HepG2 (cell line): Measurements from ENCODE around the gene NTPCR. TPM values are rescaled to one million over a fixed set of nuclear protein-coding genes. Genes with fewer than 3 reads are reported as not detected.
A peak's percentile ranks its signal among the peaks of the same experiment; 100 is the strongest.

Source experiments
- ATF1 ChIP-seq: IDR thresholded peaks from 2 replicates; pipeline ENCODE4 v1.6.1; 2016; ENCODE audit warnings: mild to moderate bottlenecking, control low read depth
- CHCHD3 ChIP-seq: sonication (generic); formaldehyde crosslinking; IDR thresholded peaks from 2 replicates; pipeline ENCODE4 v1.8.0; 2022; ENCODE audit warnings: mild to moderate bottlenecking, missing genetic modification reagents, moderate library complexity
- ELF3 ChIP-seq: IDR thresholded peaks from 2 replicates; pipeline ENCODE4 v1.6.1; 2016; ENCODE audit warnings: missing genetic modification reagents, missing compliant biosample characterization
- ETV6 ChIP-seq: sonication (generic); formaldehyde crosslinking; conservative IDR thresholded peaks from 2 replicates; pipeline ENCODE4 v1.4.0; 2020; ENCODE audit warnings: missing genetic modification reagents
- FOXC1 ChIP-seq: sonication (generic); formaldehyde crosslinking; IDR thresholded peaks from 2 replicates; pipeline ENCODE4 v1.8.0; 2022; ENCODE audit warnings: mild to moderate bottlenecking, missing genetic modification reagents, borderline replicate concordance
- FOXK2 ChIP-seq: fragments of 450-650 bp; IDR thresholded peaks from 2 replicates; pipeline ENCODE4 v1.6.1; 2016
- GATAD1 ChIP-seq: IDR thresholded peaks from 2 replicates; pipeline ENCODE4 v1.6.1; 2016; ENCODE audit warnings: missing genetic modification reagents, missing compliant biosample characterization
- HOXD1 ChIP-seq: sonication (generic); formaldehyde crosslinking; IDR thresholded peaks from 2 replicates; pipeline ENCODE4 v1.5.0; 2020; ENCODE audit warnings: missing genetic modification reagents
- PRMT3 ChIP-seq: sonication (generic); formaldehyde crosslinking; IDR thresholded peaks from 2 replicates; pipeline ENCODE4 v1.8.1; 2022; ENCODE audit warnings: low read depth, mild to moderate bottlenecking, moderate library complexity, missing genetic modification reagents, borderline replicate concordance
- SNRNP70 ChIP-seq: fragments of 200-400 bp; formaldehyde crosslinking; IDR thresholded peaks from 2 replicates; pipeline ENCODE4 v1.6.1; 2017; ENCODE audit warnings: mild to moderate bottlenecking, low read depth, low read length, moderate library complexity
- SRSF1 ChIP-seq: fragments of 200-400 bp; formaldehyde crosslinking; optimal IDR thresholded peaks from 2 replicates; pipeline ENCODE3; 2017; ENCODE audit warnings: mild to moderate bottlenecking, low read depth, low read length, moderate library complexity
- TCF7 ChIP-seq: sonication (generic); IDR thresholded peaks from 2 replicates; pipeline ENCODE4 v1.6.1; 2016; ENCODE audit warnings: antibody characterized with exemption, low read depth
- ZBTB37 ChIP-seq: sonication (generic); formaldehyde crosslinking; IDR thresholded peaks from 2 replicates; pipeline ENCODE4 v1.4.0; 2020; ENCODE audit warnings: mild to moderate bottlenecking, missing genetic modification reagents
- ZKSCAN1 ChIP-seq: fragments of 150-350 bp; IDR thresholded peaks from 2 replicates; pipeline ENCODE4 v1.6.1; 2014; ENCODE audit warnings: low read length
- ZNF343 ChIP-seq: sonication (generic); formaldehyde crosslinking; IDR thresholded peaks from 2 replicates; pipeline ENCODE4 v1.4.0; 2020; ENCODE audit warnings: mild to moderate bottlenecking, missing genetic modification reagents
- ZNF562 ChIP-seq: sonication (generic); formaldehyde crosslinking; IDR thresholded peaks from 2 replicates; pipeline ENCODE4 v1.8.0; 2022; ENCODE audit warnings: missing genetic modification reagents, borderline replicate concordance
- ZNF569 ChIP-seq: sonication (generic); formaldehyde crosslinking; IDR thresholded peaks from 2 replicates; pipeline ENCODE4 v1.5.0; 2020; ENCODE audit warnings: mild to moderate bottlenecking, missing genetic modification reagents, moderate library complexity, borderline replicate concordance
- ZNF672 ChIP-seq: sonication (generic); formaldehyde crosslinking; IDR thresholded peaks from 2 replicates; pipeline ENCODE4 v1.8.1; 2022; ENCODE audit warnings: missing genetic modification reagents
- ZNF713 ChIP-seq: sonication (generic); formaldehyde crosslinking; IDR thresholded peaks from 2 replicates; pipeline ENCODE4 v1.4.0; 2020; ENCODE audit warnings: mild to moderate bottlenecking, missing genetic modification reagents
- ZUFSP ChIP-seq: sonication (generic); formaldehyde crosslinking; IDR thresholded peaks from 2 replicates; pipeline ENCODE4 v1.9.0; 2021; ENCODE audit warnings: missing genetic modification reagents, mild to moderate bottlenecking, borderline replicate concordance
- polyA plus RNA-seq, 8 experiments: library from polyadenylated mRNA; depleted of rRNA in 3 of 8; stranded (reverse) in 7 of 8; unstranded in 1 of 8; fragments of >200 nt; fragmentation: Illumina TruSeq in 4 of 8; extraction: Trizol in 4 of 8; gene quantifications; 2 replicates each; pipeline versions ENCODE4 v1.2.1 to v1.2.3, GENCODE V29; 2011 to 2016; ENCODE audit warnings: low read depth in 4 of 8, missing spikeins in 1 of 8, mixed read lengths in 1 of 8; ENCODE audit not compliant: insufficient read depth in 1 of 8
- total RNA-seq, 5 experiments: library from RNA; depleted of rRNA; stranded (reverse); fragments of >200 nt; fragmentation: Illumina TruSeq; extraction: Trizol; gene quantifications; 2 replicates each; pipeline ENCODE4 v1.2.3, GENCODE V29; 2016; ENCODE audit warnings: low read depth in 1 of 5
- TF ChIP-seq, protein P1 (sequence below): sonication (generic); formaldehyde crosslinking; IDR thresholded peaks from 2 replicates; pipeline ENCODE4 v1.5.0; 2020; ENCODE audit warnings: mild to moderate bottlenecking, missing genetic modification reagents, borderline replicate concordance
- TF ChIP-seq, protein P2 (sequence below): sonication (generic); formaldehyde crosslinking; IDR thresholded peaks from 2 replicates; pipeline ENCODE4 v1.4.0; 2020; ENCODE audit warnings: missing genetic modification reagents

Gene NTPCR
- total and polyA plus RNA-seq, 2 of the 13 experiments (the other 11 are each of a cell fraction or from before 2014, with no cell fraction given), result 11.7 to 47.0 TPM

DNA sequence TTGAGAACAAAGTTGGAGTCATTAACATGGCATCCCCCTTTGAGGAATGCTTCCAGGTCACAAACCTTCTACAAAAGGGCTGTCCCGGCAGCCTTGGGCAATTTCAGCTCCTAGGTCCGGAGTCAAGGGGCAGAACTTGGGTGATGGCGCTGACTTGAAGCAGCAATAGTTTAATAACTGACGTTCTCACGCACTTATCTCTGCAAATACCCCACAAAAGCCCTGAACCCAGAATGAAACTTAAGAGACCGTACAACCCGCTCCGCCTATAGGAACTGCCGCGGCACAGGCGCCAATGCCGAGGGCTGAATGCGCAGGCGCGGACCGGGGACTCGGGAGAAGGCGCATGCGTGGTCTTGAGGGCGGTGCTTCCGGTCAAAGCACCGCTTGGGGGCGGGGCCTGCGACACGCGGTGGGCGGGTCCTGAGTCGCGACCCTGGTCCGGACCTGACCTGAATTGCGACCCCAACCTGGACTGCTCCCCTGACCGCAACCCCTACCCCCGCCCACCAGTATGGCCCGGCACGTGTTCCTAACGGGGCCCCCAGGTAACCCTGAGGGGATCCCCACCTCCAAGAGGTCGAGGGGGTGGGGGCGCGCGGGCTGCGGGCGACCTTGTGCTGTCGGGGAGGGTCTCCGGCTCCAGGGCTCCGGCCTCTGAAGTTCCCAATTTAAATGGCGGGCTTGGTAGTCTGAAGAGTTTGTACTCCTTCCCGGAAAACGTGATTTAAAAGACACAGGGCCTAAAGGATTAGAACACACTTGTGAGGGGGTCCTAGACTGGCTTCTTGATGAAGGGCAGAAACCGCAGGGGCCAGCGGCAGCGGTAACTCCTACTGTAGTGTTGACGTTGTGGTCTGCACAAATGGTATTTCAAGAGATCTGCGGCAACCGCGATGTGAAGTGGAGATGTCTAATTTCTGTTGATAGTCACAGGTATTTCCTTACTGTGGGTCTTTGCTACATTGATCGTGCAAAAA, at the start of gene NTPCR (continued):
- no peak for TF ChIP-seq ZUFSP (CRISPR knock-in tag)
- no peak for TF ChIP-seq HOXD1 (CRISPR knock-in tag)
- TF ChIP-seq FOXC1, result no peak; the same call in 1 of the 2 replicates
- TF ChIP-seq ZNF713, result no peak
- TF ChIP-seq FOXK2, result no peak
- TF ChIP-seq TCF7, result no peak
- TF ChIP-seq CHCHD3 (CRISPR knock-in tag), result no peak
- TF ChIP-seq ETV6, result 0 out of 2 replicates have a peak, but pooled peaks have one; percentile 13
- no peak for TF ChIP-seq ELF3 (CRISPR knock-in tag)
- no peak for TF ChIP-seq ZBTB37 (CRISPR knock-in tag)
- no peak for TF ChIP-seq ZKSCAN1
- TF ChIP-seq PRMT3 (CRISPR knock-in tag), result no peak
- TF ChIP-seq SNRNP70, result no peak
- no peak for TF ChIP-seq ZNF343 (CRISPR knock-in tag)
- TF ChIP-seq ZNF672, result no peak
- TF ChIP-seq GATAD1, result peak; percentile 80
- no peak for TF ChIP-seq ZNF562 (CRISPR knock-in tag)
- no peak for TF ChIP-seq ATF1 (CRISPR knock-in tag)
- TF ChIP-seq, protein P1, sequence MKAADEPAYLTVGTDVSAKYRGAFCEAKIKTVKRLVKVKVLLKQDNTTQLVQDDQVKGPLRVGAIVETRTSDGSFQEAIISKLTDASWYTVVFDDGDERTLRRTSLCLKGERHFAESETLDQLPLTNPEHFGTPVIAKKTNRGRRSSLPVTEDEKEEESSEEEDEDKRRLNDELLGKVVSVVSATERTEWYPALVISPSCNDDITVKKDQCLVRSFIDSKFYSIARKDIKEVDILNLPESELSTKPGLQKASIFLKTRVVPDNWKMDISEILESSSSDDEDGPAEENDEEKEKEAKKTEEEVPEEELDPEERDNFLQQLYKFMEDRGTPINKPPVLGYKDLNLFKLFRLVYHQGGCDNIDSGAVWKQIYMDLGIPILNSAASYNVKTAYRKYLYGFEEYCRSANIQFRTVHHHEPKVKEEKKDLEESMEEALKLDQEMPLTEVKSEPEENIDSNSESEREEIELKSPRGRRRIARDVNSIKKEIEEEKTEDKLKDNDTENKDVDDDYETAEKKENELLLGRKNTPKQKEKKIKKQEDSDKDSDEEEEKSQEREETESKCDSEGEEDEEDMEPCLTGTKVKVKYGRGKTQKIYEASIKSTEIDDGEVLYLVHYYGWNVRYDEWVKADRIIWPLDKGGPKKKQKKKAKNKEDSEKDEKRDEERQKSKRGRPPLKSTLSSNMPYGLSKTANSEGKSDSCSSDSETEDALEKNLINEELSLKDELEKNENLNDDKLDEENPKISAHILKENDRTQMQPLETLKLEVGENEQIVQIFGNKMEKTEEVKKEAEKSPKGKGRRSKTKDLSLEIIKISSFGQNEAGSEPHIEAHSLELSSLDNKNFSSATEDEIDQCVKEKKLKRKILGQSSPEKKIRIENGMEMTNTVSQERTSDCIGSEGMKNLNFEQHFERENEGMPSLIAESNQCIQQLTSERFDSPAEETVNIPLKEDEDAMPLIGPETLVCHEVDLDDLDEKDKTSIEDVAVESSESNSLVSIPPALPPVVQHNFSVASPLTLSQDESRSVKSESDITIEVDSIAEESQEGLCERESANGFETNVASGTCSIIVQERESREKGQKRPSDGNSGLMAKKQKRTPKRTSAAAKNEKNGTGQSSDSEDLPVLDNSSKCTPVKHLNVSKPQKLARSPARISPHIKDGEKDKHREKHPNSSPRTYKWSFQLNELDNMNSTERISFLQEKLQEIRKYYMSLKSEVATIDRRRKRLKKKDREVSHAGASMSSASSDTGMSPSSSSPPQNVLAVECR (CRISPR knock-in tag), result peak; percentile 71; the same call in 1 of the 2 replicates
- TF ChIP-seq ZNF569 (CRISPR knock-in tag), result no peak
- TF ChIP-seq SRSF1, result peak; percentile 36
- TF ChIP-seq, protein P2, sequence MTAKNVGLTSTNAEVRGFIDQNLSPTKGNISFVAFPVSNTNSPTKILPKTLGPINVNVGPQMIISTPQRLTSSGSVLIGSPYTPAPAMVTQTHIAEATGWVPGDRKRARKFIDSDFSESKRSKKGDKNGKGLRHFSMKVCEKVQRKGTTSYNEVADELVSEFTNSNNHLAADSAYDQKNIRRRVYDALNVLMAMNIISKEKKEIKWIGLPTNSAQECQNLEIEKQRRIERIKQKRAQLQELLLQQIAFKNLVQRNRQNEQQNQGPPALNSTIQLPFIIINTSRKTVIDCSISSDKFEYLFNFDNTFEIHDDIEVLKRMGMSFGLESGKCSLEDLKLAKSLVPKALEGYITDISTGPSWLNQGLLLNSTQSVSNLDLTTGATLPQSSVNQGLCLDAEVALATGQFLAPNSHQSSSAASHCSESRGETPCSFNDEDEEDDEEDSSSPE (CRISPR knock-in tag), result peak; percentile 43; the same call in 1 of the 2 replicates
